Measurements from ENCODE around the gene FOXA3. TPM values are rescaled to one million over a fixed set of nuclear protein-coding genes. Genes with fewer than 3 reads are reported as not detected.

FOXA3 gene
- total and polyA plus RNA-seq, 12 donors: 0.01 to 0.11 TPM; not detected in 10

DNA sequence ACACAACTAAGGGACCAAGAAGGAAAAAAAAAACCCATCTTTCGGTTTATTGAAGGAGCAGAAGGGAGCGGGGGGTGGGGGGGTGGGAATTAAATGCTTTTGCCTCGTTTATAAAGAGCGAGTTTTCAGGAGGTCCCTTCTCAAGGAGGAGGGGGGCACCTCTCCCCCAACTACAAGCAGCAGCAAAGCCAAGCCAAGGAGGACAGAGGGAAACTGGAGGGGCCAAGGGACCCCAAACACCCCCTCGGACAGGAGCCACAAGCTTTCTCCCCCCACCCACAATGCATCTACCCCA lies 19.4 kb downstream of the FOXA3 start:
- peak overlapping the region in 2 of 10 donors; percentile 11 to 12 for H3K4me3 ChIP-seq
- DNase-seq: no peak
- TF ChIP-seq, protein P1, sequence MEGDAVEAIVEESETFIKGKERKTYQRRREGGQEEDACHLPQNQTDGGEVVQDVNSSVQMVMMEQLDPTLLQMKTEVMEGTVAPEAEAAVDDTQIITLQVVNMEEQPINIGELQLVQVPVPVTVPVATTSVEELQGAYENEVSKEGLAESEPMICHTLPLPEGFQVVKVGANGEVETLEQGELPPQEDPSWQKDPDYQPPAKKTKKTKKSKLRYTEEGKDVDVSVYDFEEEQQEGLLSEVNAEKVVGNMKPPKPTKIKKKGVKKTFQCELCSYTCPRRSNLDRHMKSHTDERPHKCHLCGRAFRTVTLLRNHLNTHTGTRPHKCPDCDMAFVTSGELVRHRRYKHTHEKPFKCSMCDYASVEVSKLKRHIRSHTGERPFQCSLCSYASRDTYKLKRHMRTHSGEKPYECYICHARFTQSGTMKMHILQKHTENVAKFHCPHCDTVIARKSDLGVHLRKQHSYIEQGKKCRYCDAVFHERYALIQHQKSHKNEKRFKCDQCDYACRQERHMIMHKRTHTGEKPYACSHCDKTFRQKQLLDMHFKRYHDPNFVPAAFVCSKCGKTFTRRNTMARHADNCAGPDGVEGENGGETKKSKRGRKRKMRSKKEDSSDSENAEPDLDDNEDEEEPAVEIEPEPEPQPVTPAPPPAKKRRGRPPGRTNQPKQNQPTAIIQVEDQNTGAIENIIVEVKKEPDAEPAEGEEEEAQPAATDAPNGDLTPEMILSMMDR (IDR thresholded peaks at IDR 0.05): peak in 3 of 9 donors; percentile 20 to 42 (median 36)
- H3K27me3 ChIP-seq: peaks cover 0 to 6% (median 0%) of the 10 kb centered on the region in 7 donors
- H3K36me3 ChIP-seq: peaks cover 0 to 15% (median 7%) of the 10 kb centered on the region in 9 donors
- 40 to 45% methylated on average over 5 of the region's 5 CpGs for WGBS, 2 donors
- ATAC-seq: no peak
- intact Hi-C loops (cut with DNase I): loop anchor here in 2 of 10 donors (2.0 to 10.0 kb wide), 2 partner anchors 19 to 69 kb away; partner anchors contain the start of genes FOXA3 (in 1 of the 2) and RSPH6A (in 1 of the 2)
- H3K4me1 ChIP-seq: peaks cover 15 to 45% (median 37%) of the 10 kb centered on the region in 9 donors
- no peak overlapping the region for H3K27ac ChIP-seq
- H3K9me3 ChIP-seq: no peaks in the 10 kb centered on the region

DNA sequence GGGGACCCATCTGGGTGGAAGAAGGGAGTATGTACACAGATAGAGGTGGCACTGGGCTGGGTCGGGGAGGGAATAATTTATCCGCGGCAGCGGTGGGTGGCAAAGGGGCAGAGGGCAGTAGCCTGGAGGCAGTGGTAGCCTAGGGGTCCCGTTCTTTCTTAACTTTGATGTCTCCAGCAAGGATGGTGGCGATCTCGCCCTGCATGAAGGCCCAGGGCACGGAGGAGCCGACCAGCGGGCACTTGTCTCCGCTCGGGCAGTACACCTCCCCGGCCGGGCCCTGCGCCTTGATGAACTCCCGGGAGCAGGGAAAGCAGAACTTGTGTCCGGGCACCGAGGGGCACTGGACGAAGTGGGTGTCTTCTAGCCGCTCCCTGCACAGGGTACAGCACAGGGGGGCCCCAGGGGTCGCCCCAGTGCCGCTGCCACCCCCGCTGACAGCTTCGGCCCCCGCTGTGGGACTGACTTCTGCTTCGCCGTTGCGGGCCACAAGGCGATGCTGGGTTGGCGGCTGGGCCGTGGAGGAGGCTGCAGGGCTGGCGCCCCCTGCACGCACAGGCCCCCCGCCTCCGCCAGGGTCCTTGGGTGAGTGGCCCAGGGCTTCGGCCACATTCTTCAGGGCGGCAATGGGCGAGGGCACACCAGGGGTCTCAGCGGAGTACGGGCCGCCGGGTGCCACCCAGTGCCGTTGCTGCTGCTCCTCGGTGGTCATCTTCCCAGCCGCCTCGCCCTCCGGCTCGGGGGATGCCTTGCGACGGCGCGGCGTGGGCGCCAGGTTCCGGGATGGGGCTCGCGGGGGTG lies 20.0 kb downstream of the FOXA3 start:
- H3K27ac ChIP-seq: no peak overlapping the region
- peak overlapping the region in 4 of 10 donors; percentile 11 to 79 (median 40) for H3K4me3 ChIP-seq
- TF ChIP-seq, protein P1 (IDR thresholded peaks at IDR 0.05): no peak
- no peaks in the 10 kb centered on the region for H3K9me3 ChIP-seq
- 91 to 93% methylated on average over 57 of the region's 57 CpGs for WGBS, 2 donors
- H3K36me3 ChIP-seq: peaks cover 0 to 16% (median 7%) of the 10 kb centered on the region in 9 donors
- H3K27me3 ChIP-seq: peaks cover 0 to 3% (median 0%) of the 10 kb centered on the region in 7 donors
- H3K4me1 ChIP-seq: peaks cover 15 to 45% (median 37%) of the 10 kb centered on the region in 9 donors
- DNase-seq (no peak), ATAC-seq (no peak)
- intact Hi-C loops (cut with DNase I): loop anchor here in 2 of 10 donors (2.0 to 10.0 kb wide), 2 partner anchors 19 to 69 kb away; partner anchors contain the start of genes FOXA3 (in 1 of the 2) and RSPH6A (in 1 of the 2)

DNA sequence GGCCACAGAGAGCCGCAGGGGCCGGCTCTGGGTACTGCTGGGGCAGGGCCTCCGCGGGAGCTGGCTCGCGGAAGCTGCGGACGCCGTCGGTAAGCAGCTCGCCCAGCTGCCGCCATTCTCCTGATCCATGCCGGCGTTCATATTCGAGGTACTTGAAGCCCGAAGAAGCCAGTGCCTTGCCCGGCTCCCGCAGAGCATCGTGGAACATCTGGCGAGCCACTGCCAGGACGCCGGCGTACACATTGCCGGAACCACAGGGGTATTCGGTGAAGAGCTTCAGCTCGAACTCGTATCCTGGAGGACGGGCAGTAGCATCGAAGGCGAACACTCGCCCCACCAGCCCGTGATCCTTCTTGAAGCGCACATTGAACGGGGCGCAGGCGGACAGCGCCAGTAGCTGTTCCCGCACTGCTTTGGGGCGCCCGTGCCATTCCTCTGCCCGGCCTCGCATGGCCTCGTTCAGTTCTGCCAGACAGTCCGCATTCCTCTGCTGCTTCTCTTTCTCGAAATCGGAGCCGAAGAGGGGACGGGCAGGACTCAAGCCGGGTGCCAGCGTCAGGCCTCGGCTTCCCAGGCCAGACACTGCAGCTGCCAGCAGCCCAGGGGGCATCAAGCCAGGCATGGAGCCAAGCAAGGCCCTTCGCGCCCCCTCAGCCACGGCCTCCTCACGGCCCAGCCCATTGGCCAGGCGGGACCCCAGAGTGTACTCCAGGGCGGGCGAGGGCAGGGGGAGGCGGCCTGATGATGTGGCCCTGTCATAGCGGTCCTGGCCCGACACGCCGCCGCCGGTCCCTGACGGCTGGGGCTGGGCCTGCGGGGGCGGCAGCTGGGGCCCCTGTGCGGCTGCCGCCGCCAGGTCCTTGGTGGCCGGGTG lies 20.8 kb downstream of the FOXA3 start:
- TF ChIP-seq, protein P1 (IDR thresholded peaks at IDR 0.05): no peak
- peaks cover 15 to 45% (median 37%) of the 10 kb centered on the region in 9 donors for H3K4me1 ChIP-seq
- no peaks in the 10 kb centered on the region for H3K27me3 ChIP-seq
- peaks cover 0 to 25% (median 7%) of the 10 kb centered on the region in 9 donors for H3K36me3 ChIP-seq
- intact Hi-C loops (cut with DNase I): loop anchor here in 1 of 10 donors (10.0 kb wide), 1 partner anchor 70 kb away; the partner anchor contains the start of gene RSPH6A
- H3K9me3 ChIP-seq: no peaks in the 10 kb centered on the region
- DNase-seq (peak in 1 of 2 donors; percentile 31), ATAC-seq (peak in 2 of 8 donors; percentile 1 to 34)
- peak overlapping the region in 9 of 10 donors; percentile 81 to 97 (median 93) for H3K27ac ChIP-seq
- 55 to 57% methylated on average over 70 to 72 of the region's 72 CpGs for WGBS, 2 donors
- peak overlapping the region; percentile 56 to 92 (median 80) for H3K4me3 ChIP-seq

All from heart right ventricle (tissue), 16 donors.